GM18907 (cell line): Measurements from ENCODE around the gene SLC45A1.
"Not testable (repeated sequence)": the region's sequence is repeated elsewhere in the genome, so short reads cannot be mapped to it uniquely, and the experiment has no call there.

Experiments used
- ATAC-seq: cut with Tn5 transposase; IDR thresholded peaks from one replicate; pipeline ENCODE4 v1.9.1; 2021; ENCODE audit warnings: mild to moderate bottlenecking, moderate library complexity; ENCODE audit not compliant: unreplicated experiment

The SLC45A1 gene

GRCh38 chr1:8317647-8318381 lies at the start of gene SLC45A1:
Gene SLC45A1 (plus strand): TSS chr1:8318114. CDS start chr1:8324330, 6,216 bp downstream.
- no peak for ATAC-seq

- ATAC-seq: no peak
Measured at GRCh38 chr1:8273036-8273435, 44.9 kb upstream of the SLC45A1 start.

- ATAC-seq: no peak
Measured at GRCh38 chr1:8274352-8274751, 43.6 kb upstream of the SLC45A1 start.

DNA sequence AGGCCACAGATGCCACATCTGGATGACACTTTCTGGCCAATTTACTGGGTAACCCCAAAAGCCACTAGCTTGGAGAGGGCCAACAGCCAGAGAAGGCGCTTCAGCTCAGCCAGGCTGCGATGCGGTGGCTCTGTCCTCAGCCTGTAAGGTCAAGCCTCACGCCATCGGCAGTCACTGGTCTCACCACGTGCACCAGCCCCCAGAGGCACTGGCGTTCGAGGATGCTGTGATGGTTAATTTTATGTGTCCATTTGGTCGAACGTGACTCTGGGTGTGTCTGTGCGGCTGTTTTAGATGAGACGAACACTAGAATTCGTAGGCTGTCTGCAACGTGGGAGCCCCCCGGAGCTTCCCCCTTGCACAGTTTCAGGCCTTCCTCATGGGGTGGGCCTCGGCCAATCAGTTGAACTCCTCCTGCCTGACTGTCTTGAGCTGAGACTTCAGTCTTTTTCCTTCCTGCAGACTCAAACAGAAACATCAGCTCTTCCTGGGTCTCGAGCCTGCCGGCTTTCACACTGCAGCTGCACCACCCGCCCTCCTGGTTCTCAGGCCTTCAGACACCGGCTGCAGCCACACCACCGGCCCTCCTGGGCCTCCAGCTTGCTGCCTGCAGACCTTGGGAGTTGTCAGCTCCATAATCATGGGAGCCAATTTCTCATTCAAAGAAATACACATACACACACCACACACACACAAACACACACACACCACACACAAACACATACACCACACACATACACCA lies 41.6 kb upstream of the SLC45A1 start:
- ATAC-seq: no peak

- no peak for ATAC-seq
Measured at GRCh38 chr1:8276932-8277331, 41.0 kb upstream of the SLC45A1 start.

DNA sequence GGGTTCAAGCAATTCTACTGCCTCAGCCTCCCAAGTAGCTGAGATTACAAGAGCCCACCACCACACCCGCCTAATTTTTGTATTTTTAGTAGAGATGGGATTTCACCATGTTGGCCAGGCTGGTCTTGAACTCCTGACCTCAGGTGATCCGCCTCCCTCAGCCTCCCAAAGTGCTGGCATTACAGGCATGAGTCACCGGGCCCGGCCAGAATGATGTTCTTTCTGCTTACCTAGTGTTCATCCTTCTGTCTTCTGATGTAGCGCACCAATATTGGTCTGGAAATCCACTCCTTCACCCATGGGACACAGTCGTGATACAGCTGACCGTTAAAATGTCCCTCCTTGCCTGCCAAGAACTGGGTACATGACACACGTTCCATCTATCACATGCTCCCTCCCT lies 39.2 kb upstream of the SLC45A1 start:
- ATAC-seq: not testable (repeated sequence)

- ATAC-seq: no peak
Measured at GRCh38 chr1:8281843-8282509, 35.9 kb upstream of the SLC45A1 start.

GRCh38 chr1:8283058-8283884 lies 34.6 kb upstream of the SLC45A1 start:
- ATAC-seq: peak; percentile 89

- no peak for ATAC-seq
Measured at GRCh38 chr1:8284127-8284526, 33.8 kb upstream of the SLC45A1 start.

GRCh38 chr1:8285103-8285502 lies 32.8 kb upstream of the SLC45A1 start:
- ATAC-seq: no peak

- no peak for ATAC-seq
Measured at GRCh38 chr1:8285965-8286364, 31.9 kb upstream of the SLC45A1 start.

DNA sequence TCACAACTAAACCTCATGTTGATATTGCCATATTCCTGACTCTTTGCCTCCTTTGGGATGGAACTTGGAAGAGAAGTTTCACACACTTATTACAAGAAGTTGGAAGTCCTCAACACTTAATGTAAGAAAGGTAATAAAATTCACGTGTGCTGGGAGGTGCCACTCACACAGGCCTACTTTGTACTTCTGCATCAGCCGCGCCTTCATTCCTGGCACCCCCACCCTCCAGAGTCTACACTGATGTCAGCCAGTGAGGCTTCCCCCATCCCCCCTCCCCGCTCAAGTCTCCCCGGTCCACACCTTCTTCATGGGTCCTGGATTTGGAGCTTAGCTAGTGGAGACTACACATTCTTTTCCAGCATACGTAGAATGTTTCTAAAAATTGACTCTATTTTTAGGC lies 24.8 kb upstream of the SLC45A1 start:
- no peak for ATAC-seq

DNA sequence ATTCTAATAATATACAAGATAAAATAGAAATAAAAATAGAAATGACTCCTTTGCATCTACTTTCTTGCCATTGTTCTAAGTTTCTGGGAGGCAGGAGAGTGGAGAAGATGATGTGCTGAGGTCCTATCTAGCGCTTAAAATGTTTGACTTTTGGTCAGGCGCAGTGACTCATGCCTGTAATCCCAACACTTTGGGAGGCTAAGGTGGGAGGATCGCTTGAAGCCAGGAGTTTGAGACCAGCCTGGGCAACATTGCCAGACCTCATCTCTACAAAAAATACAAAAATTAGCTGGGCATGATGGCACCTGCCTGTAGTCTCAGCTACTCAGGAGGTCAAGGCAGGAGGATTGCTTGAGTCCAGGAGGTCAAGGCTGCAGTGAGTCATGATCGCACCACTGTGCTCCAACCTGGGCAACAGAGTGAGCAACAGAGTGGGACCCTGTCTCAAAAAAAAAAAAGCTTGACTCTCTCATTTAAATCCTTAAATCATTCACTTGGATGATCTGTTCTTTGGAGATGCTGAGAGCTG lies 24.2 kb upstream of the SLC45A1 start:
- no peak for ATAC-seq

- no peak for ATAC-seq
Measured at GRCh38 chr1:8294170-8294697, 23.7 kb upstream of the SLC45A1 start.

DNA sequence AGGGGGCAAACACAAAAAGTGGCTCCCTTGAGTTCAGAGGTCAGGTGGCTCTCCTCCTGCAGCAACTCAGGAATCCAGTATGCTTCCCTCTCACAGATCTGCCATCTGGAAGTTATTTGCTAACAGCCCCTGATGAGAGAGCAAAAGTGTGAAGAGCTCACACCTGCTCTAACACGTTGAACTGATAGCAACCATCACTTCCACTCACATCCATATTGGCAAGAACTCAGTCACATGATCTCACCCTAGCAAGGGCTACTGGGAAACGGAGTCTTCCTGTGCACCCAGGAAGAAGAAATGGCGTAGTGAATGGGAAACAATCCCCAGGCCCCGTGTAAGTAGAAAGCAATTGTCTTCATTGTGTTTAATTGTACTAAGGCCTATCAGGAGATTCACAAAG lies 20.7 kb upstream of the SLC45A1 start:
- ATAC-seq: no peak

- ATAC-seq: no peak
Measured at GRCh38 chr1:8299963-8300362, 18.0 kb upstream of the SLC45A1 start.

- ATAC-seq: no peak
Measured at GRCh38 chr1:8302081-8302956, 15.6 kb upstream of the SLC45A1 start.

GRCh38 chr1:8303141-8303540 lies 14.8 kb upstream of the SLC45A1 start:
- no peak for ATAC-seq

- ATAC-seq: no peak
Measured at GRCh38 chr1:8303876-8304275, 14.0 kb upstream of the SLC45A1 start.

DNA sequence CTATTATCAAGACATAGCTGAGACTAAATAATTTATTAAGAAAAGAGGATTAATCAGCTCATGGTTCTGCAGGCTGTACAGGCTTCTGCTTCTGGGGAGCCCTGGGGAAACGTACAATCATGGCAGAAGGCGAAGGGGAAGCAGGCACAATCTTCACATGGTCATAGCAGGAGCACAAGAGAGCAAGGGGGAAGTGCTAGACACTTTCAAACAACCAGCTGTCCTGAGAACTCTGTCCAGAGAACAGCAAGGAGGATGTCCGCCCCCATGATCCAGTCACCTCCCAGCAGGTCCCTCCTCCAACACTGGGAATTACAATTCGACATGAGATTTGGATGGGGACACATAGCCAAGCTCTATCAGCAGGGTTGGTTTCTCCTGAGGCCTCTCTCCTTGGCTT lies 10.3 kb upstream of the SLC45A1 start:
- no peak for ATAC-seq
